NCI-H2196 (cell line): ENCODE data around the gene DHCR24.
"Not testable (repeated sequence)": the region's sequence is repeated elsewhere in the genome, so short reads cannot be mapped to it uniquely, and the experiment has no call there.

Experiments
- DNase-seq: peaks from one replicate; lab custom pipeline; 2025; ENCODE audit not compliant: unreplicated experiment; lab: John Stamatoyannopoulos, UW

DHCR24 gene

DNA sequence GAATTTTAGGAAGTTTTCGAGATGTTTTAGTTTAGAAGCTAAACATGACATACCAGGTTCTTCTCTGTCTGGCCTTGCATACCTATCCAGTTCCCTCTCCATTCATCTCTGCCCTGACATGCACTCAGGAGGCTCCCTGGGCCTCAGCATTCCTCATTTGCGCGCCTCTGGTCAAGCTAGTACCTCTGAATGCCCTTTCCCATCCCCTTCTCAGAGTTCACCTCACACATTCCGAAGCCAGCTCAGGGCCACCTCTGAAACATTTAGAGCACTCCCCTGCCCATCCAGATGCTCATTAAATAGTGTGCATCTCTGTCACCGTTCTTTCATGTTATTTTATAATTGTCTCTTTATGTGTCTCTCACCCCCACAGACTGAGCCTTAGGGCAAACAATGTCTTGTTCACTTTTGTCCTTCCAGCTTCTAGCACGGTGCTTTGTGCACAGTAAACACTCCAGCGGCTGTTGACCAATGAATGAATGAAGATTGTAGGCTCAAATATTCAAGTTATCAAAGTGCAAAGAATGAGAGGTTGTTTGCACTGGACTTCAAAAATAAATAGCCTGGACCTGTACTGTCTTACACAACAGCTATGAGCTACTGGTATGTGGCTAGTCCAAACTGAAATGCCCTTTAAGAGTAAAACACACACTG lies 1.2 kb upstream of the DHCR24 start:
- peak; percentile 46 for DNase-seq

DNA sequence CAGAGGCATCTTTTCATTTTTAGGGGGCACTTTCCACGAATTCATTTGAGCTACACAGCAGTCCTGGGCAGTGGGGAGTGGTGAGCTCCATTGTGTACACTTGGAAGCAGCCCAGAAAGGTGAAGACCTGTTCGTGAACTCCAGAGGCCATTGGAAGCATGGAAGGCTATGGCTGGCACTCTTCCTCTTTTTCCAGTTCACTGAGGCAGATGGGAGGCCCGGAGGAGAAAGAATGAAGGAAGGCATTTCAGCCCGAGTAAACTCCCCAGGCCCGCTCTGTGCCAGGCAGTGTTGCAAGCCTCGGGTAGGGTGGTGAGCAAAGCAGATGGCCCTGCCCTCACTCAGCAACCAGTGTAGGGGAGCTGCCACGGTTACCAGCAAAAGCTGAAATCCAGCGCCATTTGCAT lies 673 bp upstream of the DHCR24 start:
- peak; percentile 53 for DNase-seq

DNA sequence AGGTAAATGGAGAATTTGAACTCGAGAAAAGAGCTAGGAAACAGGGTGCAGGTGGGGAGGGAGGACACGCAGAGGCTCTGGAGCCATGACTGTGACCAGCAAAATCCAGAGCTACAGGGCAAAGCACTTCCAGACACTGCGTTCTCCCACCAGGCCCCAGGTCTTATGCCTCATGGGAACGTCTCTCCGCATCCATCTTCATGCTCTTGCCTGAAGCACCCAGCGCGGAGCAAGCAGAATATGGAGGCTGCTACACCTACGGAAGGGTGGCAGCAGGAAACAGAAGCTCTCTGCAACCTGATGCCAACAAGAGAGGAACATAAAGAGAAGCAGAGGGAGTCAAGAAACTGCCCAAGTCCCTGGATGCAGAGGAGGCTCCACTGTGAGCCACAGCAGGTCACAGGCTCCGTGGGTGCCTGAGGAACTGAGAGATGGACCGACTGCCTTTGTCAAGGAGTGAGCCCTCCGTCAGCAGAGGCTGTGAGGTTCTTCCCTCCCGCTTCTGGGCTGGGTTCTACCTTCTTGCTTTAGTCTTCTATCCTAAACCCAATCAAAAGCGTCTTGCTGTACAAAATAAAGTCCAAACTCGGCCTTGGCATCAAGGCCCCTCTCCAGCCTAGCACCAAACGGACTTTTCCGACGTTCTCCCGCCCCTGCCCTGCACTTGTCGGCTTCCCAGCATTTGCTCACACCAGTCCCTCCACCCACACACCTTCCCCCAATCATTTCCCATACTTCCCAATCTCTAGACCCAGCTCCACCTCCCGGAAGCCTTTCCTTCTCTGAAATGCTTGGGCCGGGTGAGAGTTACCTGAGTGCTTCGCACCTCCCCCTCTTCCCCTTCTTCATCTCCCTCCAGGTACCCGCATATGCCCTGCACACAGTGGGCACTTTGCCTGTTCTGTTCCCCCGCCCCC lies 930 bp downstream of the DHCR24 start:
- DNase-seq: no peak

- no peak for DNase-seq
Measured at GRCh38 chr1:54885237-54885679, 1.7 kb downstream of the DHCR24 start.

GRCh38 chr1:54884768-54885167 lies 2.2 kb downstream of the DHCR24 start:
- no peak for DNase-seq

- DNase-seq: no peak
Measured at GRCh38 chr1:54884135-54884586, 2.8 kb downstream of the DHCR24 start.

GRCh38 chr1:54883349-54884102 lies 3.5 kb downstream of the DHCR24 start:
- no peak for DNase-seq

- DNase-seq: peak; percentile 12
Measured at GRCh38 chr1:54882519-54882918, 4.5 kb downstream of the DHCR24 start.

- not testable (repeated sequence) for DNase-seq
Measured at GRCh38 chr1:54881604-54882003, 5.4 kb downstream of the DHCR24 start.

DNA sequence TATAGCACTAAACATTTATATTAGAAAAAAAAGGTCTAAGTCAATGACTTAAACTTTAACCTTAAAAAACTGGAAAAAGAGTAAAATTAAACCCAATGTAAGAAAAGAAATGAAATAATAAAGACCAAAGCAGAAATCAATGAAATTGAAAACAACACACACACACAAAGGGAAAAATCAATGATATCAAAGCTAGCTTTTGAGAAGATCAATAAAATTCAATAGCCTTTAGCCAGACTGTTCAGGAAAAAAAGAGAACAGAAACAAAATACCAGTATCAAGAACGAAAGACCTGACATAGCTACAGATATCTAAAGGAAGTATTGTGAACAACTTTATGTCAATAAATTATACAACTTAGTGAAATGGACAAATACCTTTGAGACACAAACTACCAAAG lies 7.1 kb downstream of the DHCR24 start:
- DNase-seq: no peak

- DNase-seq: no peak
Measured at GRCh38 chr1:54876814-54877213, 10.2 kb downstream of the DHCR24 start.

- no peak for DNase-seq
Measured at GRCh38 chr1:54875000-54875399, 12.0 kb downstream of the DHCR24 start.

DNA sequence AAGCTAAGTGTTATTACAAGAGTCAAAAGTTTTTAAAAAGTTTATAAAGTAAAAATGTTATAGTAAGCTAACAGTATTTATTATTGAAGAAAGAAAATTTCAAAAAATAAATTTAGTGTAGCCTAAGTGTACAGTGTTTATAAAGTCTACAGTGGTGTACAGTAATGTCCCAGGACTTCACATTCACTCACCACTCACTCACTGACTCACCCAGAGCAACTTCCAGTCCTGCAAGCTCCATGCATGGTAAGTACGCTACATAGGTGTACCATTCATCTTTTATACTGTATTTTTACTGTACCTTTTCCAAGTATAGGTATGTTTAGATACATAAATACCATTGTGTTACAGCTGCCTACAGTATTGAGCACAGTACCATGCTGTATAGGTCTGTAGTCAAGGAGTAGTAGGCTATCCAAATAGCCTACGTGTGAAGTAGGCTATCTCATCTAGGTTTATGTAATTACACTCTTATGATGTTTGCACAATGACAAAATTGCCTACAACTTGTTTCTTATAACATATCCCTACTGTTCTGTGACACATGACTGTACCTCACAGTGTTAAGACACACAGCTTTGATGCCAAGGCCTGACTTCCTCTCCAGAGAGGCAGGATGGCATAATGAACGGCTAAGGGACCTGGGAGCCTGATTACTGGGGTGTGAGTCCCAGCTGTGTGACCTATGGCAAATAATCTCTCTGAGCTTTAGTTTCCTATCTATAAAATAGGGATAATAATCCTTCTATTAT lies 12.7 kb downstream of the DHCR24 start:
- no peak for DNase-seq

- no peak for DNase-seq
Measured at GRCh38 chr1:54872036-54872331, 15.0 kb downstream of the DHCR24 start.

DNA sequence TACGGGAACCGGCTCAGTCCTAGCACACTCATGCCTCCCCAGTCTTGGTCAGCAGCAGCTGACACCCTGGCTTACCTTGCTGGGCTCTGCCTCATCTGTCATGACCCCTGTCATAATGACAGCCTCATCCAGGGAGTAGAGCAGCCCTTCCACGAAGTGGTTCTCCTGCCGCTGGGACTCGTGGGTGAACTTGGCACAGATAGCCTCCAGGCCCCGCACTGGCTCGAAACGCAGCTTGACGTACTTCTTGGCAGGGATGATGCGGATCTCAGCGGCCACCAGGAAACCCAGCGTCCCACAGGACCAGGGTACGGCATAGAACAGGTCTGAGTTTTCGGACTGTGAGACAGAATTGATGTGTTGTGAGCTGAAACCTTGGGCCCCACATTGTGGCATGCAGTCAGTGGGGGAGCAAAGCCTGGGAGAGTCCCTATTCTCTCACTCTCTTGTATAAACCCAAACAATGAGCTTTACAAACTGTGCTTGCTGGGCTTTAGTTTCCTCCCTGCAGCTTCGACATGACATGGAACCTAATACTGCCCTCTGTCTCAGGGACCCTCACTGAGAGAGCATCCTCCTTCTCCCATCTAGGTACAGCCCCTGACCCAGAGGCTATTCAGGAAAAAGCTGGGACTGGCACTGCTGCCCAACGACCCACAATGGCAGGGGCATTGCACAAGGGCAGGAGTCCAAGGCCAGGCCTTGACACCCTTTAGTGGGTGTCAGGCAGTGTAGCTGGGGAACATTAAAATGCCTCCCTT lies 15.5 kb downstream of the DHCR24 start:
- DNase-seq: no peak

- no peak for DNase-seq
Measured at GRCh38 chr1:54870869-54871268, 16.1 kb downstream of the DHCR24 start.

DNA sequence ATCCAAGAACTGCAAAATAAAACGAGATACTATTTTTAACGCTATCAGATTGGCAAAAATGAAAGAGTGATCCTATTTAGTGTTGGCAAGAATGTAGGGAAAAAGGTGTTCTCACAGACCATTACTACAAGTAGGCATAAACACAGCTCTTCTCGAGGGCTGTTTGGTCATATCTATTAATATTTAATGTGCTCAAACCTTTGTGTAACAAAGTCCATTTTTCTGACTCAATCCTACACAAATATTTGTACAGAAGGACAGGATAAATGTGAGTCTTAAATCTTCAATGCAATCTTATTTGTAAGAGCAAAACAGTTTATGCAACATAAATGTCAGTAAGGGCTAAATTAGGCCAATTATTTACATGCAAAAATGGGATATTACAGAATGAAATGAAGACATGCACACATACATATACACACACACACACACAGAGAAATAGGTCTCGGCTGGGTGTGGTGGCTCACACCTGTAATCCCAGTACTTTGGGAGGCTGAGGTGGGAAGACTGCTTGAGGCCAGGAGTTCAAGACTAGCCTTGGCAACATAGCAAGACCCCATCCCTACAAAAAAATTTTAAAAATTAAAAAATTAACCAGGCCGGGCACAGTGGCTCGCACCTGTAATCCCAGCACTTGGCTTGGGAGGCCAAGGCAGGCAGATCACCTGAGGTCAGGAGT lies 17.7 kb downstream of the DHCR24 start:
- DNase-seq: no peak

GRCh38 chr1:54867717-54868057 lies 19.3 kb downstream of the DHCR24 start:
- DNase-seq: no peak

DNA sequence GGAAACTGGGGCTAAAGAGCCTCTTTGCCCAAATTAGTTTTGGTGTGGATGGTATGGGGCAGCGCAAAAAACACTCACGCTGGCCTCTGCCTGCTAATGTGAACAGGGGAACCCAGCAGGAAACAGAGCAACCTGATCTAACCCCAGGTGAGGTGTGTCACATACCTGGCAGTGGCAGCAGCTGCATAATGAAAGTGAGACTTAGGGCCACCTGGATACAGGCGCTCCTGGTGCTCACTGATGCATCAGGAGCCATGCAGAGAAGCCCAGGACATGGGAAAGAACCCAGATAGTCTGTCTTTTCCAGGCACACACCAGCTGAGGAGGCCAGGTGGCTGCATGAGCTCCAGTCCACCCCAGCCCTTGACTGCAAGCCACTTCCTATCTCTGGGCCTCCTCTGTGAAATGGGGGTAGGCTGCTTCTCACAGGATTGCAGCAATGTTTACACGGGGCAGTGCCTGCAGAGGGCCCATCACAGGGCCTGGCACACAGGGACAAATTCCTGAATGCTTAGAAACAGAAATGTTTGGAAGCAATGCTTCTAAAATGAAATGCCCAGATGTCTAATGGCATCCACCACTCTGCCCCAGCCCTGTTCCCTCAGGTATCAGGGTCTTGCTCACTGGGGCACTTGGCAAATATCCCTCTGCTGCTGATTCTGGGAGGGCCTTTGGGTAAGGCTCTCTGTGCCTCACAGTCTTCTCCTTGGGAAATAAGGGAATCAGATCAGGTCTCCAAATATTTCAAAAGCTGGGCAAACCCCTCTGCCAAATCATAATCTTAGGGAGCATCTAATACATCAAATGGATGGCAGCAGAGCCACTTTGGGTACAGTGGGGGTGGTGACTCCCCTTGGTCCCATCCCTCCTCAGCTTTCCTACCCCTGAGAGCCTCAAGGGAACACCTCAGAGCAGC lies 19.9 kb downstream of the DHCR24 start:
- DNase-seq: peak; percentile 37
